ENCODE measurements around the gene APP.
"Not testable (repeated sequence)": the region's sequence is repeated elsewhere in the genome, so short reads cannot be mapped to it uniquely, and the experiment has no call there.

APP gene

DNA sequence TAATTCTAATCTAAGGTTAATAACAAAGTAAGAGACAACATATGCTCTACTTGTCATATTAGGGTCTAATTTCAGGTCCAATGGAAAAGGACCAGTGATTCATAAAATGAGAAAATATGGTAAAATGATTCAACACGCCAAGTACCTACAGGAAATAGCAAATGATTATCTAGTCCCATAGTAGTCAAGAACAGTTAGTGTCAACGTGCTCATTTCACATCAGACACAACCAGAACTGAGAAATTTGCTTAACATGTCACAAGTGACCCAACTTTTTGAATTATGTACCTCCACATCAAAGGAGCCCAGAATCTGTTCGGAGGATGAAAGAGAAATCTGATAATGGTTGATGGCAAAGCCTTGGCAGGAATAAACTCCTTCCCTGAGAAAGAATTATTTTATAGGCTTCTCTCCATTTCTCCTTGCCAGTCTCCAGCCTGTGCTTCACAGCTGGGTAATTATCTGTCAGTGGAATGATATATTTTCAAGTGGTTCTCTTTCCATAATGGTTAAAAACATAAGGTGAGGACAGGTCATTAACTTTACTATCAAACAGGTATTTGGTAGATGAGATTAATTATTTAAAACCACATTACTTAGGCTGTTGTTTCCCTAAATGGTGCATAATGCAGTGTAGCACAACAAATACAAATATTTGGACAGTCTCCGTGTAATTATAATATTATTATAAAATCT, 83.2 kb downstream of the APP start:
- Histone ChIP-seq H3K4me1 (ENCODE audit: control insufficient read depth, insufficient read depth, low read length) (no peaks in the 10 kb centered on the region), H3K4me3 (ENCODE audit: low read length) (no peak overlapping the region), H3K9ac (ENCODE audit: low read length) (no peak overlapping the region), H3K9me3 (ENCODE audit: control insufficient read depth, low read length) (no peaks in the 10 kb centered on the region), H3K36me3 (ENCODE audit: control insufficient read depth, insufficient read depth, low read length) (no peaks in the 10 kb centered on the region), H3K27me3 (ENCODE audit: control insufficient read depth, insufficient read depth, low read length) (no peaks in the 10 kb centered on the region)

- H3K27me3 ChIP-seq (ENCODE audit: control insufficient read depth, insufficient read depth, low read length), result no peaks in the 10 kb centered on the region
- no peaks in the 10 kb centered on the region for H3K4me1 ChIP-seq (ENCODE audit: control insufficient read depth, insufficient read depth, low read length)
- no peak overlapping the region for H3K4me3 ChIP-seq (ENCODE audit: low read length)
- no peak overlapping the region for H3K9ac ChIP-seq (ENCODE audit: low read length)
- H3K36me3 ChIP-seq (ENCODE audit: control insufficient read depth, insufficient read depth, low read length), result no peaks in the 10 kb centered on the region
- H3K9me3 ChIP-seq (ENCODE audit: control insufficient read depth, low read length), result no peaks in the 10 kb centered on the region
These were observed 84.7 kb downstream of the APP start for GRCh38 chr21:26085882-26086281.

DNA sequence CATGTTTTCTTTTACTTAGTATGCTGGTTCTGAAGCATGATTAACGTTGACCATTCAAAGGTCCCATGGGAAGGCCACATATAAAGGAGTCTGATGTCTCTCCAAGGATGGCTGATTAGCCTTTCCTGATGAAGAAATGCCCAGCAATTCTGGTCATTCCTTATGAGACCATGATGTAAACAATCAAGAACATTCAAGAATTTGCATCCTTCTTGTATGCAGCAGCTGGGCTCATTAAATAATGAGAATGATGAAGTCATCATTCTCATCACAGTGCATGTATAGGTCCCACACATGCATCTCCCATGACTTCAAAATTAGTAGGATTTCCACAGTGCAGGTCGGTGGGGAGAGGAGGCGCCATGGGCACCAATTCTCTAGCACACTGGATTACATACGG, 85.4 kb downstream of the APP start:
- no peaks in the 10 kb centered on the region for H3K36me3 ChIP-seq (ENCODE audit: control insufficient read depth, insufficient read depth, low read length)
- H3K9me3 ChIP-seq (ENCODE audit: control insufficient read depth, low read length), result no peaks in the 10 kb centered on the region
- H3K27me3 ChIP-seq (ENCODE audit: control insufficient read depth, insufficient read depth, low read length), result no peaks in the 10 kb centered on the region
- H3K4me1 ChIP-seq (ENCODE audit: control insufficient read depth, insufficient read depth, low read length), result no peaks in the 10 kb centered on the region
- no peak overlapping the region for H3K4me3 ChIP-seq (ENCODE audit: low read length)
- H3K9ac ChIP-seq (ENCODE audit: low read length), result no peak overlapping the region

- no peaks in the 10 kb centered on the region for H3K4me1 ChIP-seq (ENCODE audit: control insufficient read depth, insufficient read depth, low read length)
- H3K27me3 ChIP-seq (ENCODE audit: control insufficient read depth, insufficient read depth, low read length), result no peaks in the 10 kb centered on the region
- H3K9me3 ChIP-seq (ENCODE audit: control insufficient read depth, low read length), result no peaks in the 10 kb centered on the region
- no peak overlapping the region for H3K9ac ChIP-seq (ENCODE audit: low read length)
- no peak overlapping the region for H3K4me3 ChIP-seq (ENCODE audit: low read length)
- no peaks in the 10 kb centered on the region for H3K36me3 ChIP-seq (ENCODE audit: control insufficient read depth, insufficient read depth, low read length)
These were observed 88.0 kb downstream of the APP start for GRCh38 chr21:26082549-26082948.

DNA sequence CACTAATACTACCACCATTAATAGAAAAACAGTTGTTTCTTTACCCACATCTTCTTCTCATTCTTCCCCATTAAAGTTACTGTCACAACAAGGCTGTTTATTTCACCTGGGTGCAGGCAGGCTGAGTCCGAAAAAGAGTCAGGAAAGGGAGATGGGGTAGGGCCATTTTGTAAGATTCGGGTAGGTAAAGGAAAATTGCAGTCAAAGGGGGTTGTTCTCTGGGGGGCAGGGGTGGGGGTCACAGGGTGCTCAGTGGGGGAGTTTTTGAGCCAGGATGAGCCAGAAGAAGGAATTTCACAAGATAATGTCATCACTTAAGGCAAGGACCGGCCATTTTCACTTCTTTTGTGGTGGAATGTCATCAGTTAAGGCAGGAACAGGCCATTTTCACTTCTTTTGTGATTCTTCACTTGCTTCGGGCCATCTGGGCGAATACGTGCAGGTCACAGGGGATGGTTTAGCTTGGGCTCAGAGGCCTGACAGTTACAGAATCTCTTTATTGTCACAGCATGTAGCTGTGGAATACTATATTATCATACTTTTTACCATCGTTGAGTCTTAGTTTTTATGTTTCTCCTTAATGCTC, 89.3 kb downstream of the APP start:
- H3K27me3 ChIP-seq (ENCODE audit: control insufficient read depth, insufficient read depth, low read length); H3K9me3 ChIP-seq (ENCODE audit: control insufficient read depth, low read length); H3K9ac ChIP-seq (ENCODE audit: low read length); H3K36me3 ChIP-seq (ENCODE audit: control insufficient read depth, insufficient read depth, low read length); H3K4me1 ChIP-seq (ENCODE audit: control insufficient read depth, insufficient read depth, low read length); H3K4me3 ChIP-seq (ENCODE audit: low read length): not testable (repeated sequence)

DNA sequence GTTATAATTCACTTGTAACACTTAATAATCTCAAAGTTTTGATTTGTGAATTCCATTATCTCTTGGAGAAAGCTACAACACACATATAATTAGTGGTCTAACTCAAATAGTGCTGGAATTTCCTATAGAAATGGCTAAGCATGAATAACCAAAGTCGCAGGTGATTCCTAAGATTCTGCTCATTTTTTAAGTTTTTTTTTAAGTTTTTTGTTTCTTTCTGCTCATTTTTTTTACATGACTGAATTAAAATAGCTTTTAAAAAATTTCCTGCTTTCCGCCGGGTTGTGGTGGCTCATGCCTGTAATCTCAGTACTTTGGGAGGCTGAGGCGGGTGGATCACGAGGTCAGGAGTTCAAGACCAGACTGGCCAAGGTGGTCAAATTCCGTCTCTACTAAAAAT, 90.4 kb downstream of the APP start:
- Histone ChIP-seq H3K36me3 (ENCODE audit: control insufficient read depth, insufficient read depth, low read length) (no peaks in the 10 kb centered on the region), H3K9me3 (ENCODE audit: control insufficient read depth, low read length) (no peaks in the 10 kb centered on the region)

GRCh38 chr21:26079366-26079765, 91.2 kb downstream of the APP start:
- no peaks in the 10 kb centered on the region for H3K4me1 ChIP-seq (ENCODE audit: control insufficient read depth, insufficient read depth, low read length)
- H3K4me3 ChIP-seq (ENCODE audit: low read length), result no peak overlapping the region
- H3K9me3 ChIP-seq (ENCODE audit: control insufficient read depth, low read length), result no peaks in the 10 kb centered on the region
- no peaks in the 10 kb centered on the region for H3K27me3 ChIP-seq (ENCODE audit: control insufficient read depth, insufficient read depth, low read length)
- H3K9ac ChIP-seq (ENCODE audit: low read length), result no peak overlapping the region
- H3K36me3 ChIP-seq (ENCODE audit: control insufficient read depth, insufficient read depth, low read length), result no peaks in the 10 kb centered on the region

More for the DNA sequence above, 90.4 kb downstream of the APP start:
- Histone ChIP-seq H3K4me1 (ENCODE audit: control insufficient read depth, insufficient read depth, low read length) (no peaks in the 10 kb centered on the region), H3K4me3 (ENCODE audit: low read length) (no peak overlapping the region), H3K27me3 (ENCODE audit: control insufficient read depth, insufficient read depth, low read length) (no peaks in the 10 kb centered on the region), H3K9ac (ENCODE audit: low read length) (no peak overlapping the region)

- Histone ChIP-seq H3K9ac (ENCODE audit: low read length) (no peak overlapping the region), H3K27me3 (ENCODE audit: control insufficient read depth, insufficient read depth, low read length) (no peaks in the 10 kb centered on the region), H3K9me3 (ENCODE audit: control insufficient read depth, low read length) (no peaks in the 10 kb centered on the region), H3K36me3 (ENCODE audit: control insufficient read depth, insufficient read depth, low read length) (no peaks in the 10 kb centered on the region), H3K4me3 (ENCODE audit: low read length) (no peak overlapping the region), H3K4me1 (ENCODE audit: control insufficient read depth, insufficient read depth, low read length) (no peaks in the 10 kb centered on the region)
These were observed 93.0 kb downstream of the APP start for GRCh38 chr21:26077521-26077920.

GRCh38 chr21:26072666-26073615, 97.6 kb downstream of the APP start:
- Histone ChIP-seq H3K9me3 (ENCODE audit: control insufficient read depth, low read length) (no peaks in the 10 kb centered on the region), H3K36me3 (ENCODE audit: control insufficient read depth, insufficient read depth, low read length) (no peaks in the 10 kb centered on the region), H3K4me1 (ENCODE audit: control insufficient read depth, insufficient read depth, low read length) (peaks cover 34% of the 10 kb centered on the region), H3K27me3 (ENCODE audit: control insufficient read depth, insufficient read depth, low read length) (no peaks in the 10 kb centered on the region), H3K4me3 (ENCODE audit: low read length) (no peak overlapping the region), H3K9ac (ENCODE audit: low read length) (no peak overlapping the region)

DNA sequence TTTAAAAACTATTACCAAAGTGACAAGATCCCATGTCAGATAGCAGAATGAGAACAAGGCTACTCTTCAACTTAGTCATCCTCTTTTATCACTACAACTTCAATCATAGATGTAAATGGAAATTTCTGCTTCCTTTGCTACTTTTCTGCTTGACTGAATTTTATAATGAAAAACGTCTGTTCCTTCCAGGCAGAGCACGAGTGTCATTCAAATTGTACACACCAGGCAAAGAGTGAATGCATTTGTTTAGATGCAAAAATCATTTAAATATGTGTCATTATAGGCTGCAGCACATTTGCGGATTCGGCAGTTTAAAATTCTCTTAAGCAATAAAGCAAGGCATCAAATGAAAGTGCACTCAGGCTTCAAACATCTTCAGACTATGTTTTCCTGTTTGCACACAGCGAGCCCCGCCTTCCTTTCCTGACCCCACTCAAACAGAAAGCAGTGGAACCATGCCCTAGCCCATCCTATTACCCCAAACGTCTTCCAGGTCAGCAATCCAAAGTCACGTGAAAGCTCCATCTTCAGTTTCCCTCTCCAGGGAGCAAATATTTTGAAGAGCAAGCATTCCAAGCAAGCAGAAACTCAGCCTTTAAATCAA, 99.6 kb downstream of the APP start:
- no peak overlapping the region for H3K9ac ChIP-seq (ENCODE audit: low read length)
- no peaks in the 10 kb centered on the region for H3K9me3 ChIP-seq (ENCODE audit: control insufficient read depth, low read length)
- no peak overlapping the region for H3K4me3 ChIP-seq (ENCODE audit: low read length)
- H3K4me1 ChIP-seq (ENCODE audit: control insufficient read depth, insufficient read depth, low read length), result peaks cover 34% of the 10 kb centered on the region
- H3K36me3 ChIP-seq (ENCODE audit: control insufficient read depth, insufficient read depth, low read length), result no peaks in the 10 kb centered on the region
- H3K27me3 ChIP-seq (ENCODE audit: control insufficient read depth, insufficient read depth, low read length), result no peaks in the 10 kb centered on the region

- Histone ChIP-seq H3K9me3 (ENCODE audit: control insufficient read depth, low read length) (no peaks in the 10 kb centered on the region), H3K4me1 (ENCODE audit: control insufficient read depth, insufficient read depth, low read length) (peaks cover 34% of the 10 kb centered on the region), H3K9ac (ENCODE audit: low read length) (no peak overlapping the region), H3K27me3 (ENCODE audit: control insufficient read depth, insufficient read depth, low read length) (no peaks in the 10 kb centered on the region), H3K4me3 (ENCODE audit: low read length) (no peak overlapping the region), H3K36me3 (ENCODE audit: control insufficient read depth, insufficient read depth, low read length) (no peaks in the 10 kb centered on the region)
These were observed 100.4 kb downstream of the APP start for GRCh38 chr21:26070121-26070520.

DNA sequence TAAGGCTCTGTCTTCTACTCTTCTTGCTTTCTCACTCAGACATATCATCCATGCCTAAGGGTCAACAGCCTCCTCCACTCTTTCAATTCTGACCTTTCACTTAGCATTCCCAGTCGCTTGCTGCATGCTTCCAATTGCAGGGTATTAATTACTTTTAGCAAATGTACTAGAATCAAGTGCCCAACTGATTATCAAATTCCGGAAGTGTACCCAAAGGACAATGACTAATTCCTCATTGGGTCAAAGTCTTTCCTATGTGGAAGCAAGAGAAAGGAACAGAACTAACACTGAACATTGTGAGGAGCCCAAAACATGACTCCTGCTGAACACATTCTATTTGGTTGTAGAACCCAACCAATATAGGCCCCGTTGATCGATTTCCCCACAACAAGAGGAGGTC, 101.8 kb downstream of the APP start:
- no peaks in the 10 kb centered on the region for H3K27me3 ChIP-seq (ENCODE audit: control insufficient read depth, insufficient read depth, low read length)
- H3K9me3 ChIP-seq (ENCODE audit: control insufficient read depth, low read length), result no peaks in the 10 kb centered on the region
- no peaks in the 10 kb centered on the region for H3K36me3 ChIP-seq (ENCODE audit: control insufficient read depth, insufficient read depth, low read length)
- H3K4me1 ChIP-seq (ENCODE audit: control insufficient read depth, insufficient read depth, low read length), result peaks cover 34% of the 10 kb centered on the region
- no peak overlapping the region for H3K9ac ChIP-seq (ENCODE audit: low read length)
- H3K4me3 ChIP-seq (ENCODE audit: low read length), result no peak overlapping the region

Data from mucosa of stomach (tissue), 1 donor.